Body of pancreas (tissue), 4 donors: ENCODE data around the gene CYP27B1. TPM values are rescaled to one million over a fixed set of nuclear protein-coding genes. Genes with fewer than 3 reads are reported as not detected.
"Not testable (repeated sequence)": the region's sequence is repeated elsewhere in the genome, so short reads cannot be mapped to it uniquely, and the experiment has no call there.

Experiments used
- ATAC-seq: fragments of 150-250 bp; one replicate; pipeline ENCODE4 v1.9.1; 2016
- DNase-seq, 4 donors: peaks; one replicate each; pipeline ENCODE4 v3.0.0-alpha.2; 2019
- H3K27ac ChIP-seq, 4 donors: fragments of 200-600 bp; sonication (generic); 1 replicate in 3 of 4; 2 replicates in 1 of 4; pipeline versions ENCODE4 v1.5.1 to v1.6.1; 2016 to 2019; ENCODE audit warnings: mild to moderate bottlenecking in 1 of 4, mixed read lengths in 1 of 4, moderate library complexity in 1 of 4
- H3K27me3 ChIP-seq, 2 donors: fragments of 200-600 bp; sonication (generic); one replicate each; pipeline ENCODE4 v1.6.0; 2016; ENCODE audit warnings: mild to moderate bottlenecking in 1 of 2
- H3K36me3 ChIP-seq, 2 donors: fragments of 200-600 bp; sonication (generic); replicated peaks in 1 of 2; 2 replicates each; pipeline ENCODE4 v1.5.1; 2016; ENCODE audit warnings: low read depth in 2 of 2; ENCODE audit not compliant: insufficient read depth in 1 of 2
- H3K4me1 ChIP-seq: fragments of 200-600 bp; sonication (generic); one replicate; pipeline ENCODE4 v1.6.0; 2016
- H3K4me3 ChIP-seq, 2 donors: fragments of 200-600 bp; sonication (generic); 1 replicate in 1 of 2; 2 replicates in 1 of 2; pipeline ENCODE4 v1.5.1; 2016 to 2019
- H3K9me3 ChIP-seq, 3 donors: fragments of 200-600 bp; sonication (generic); 1 replicate in 2 of 3; 2 replicates in 1 of 3; pipeline ENCODE4 v1.5.1; 2016
- CTCF ChIP-seq, 7 experiments: fragments of 450-650 bp in 4 of 7; fragments of 200-600 bp in 3 of 7; sonication (generic) in 3 of 7; IDR thresholded peaks; one replicate each; pipeline ENCODE4 v1.5.1; 2016 to 2019; ENCODE audit warnings: antibody characterized with exemption in 7 of 7
- POLR2A ChIP-seq, 3 donors: fragments of 450-650 bp; IDR thresholded peaks; one replicate each; pipeline ENCODE4 v1.6.1; 2016; ENCODE audit warnings: antibody characterized with exemption in 3 of 3, mild to moderate bottlenecking in 2 of 3
- WGBS, 2 donors: methylation state at CpG; one replicate each; pipeline ENCODE4 v1.1.5; 2017; 5-methylcytosine and 5-hydroxymethylcytosine counted together
- intact Hi-C: fragments of 100-400 bp; cut with DNase I; formaldehyde crosslinking; loops from one replicate; pipeline ENCODE4 v1.15.1; 2023
- total RNA-seq, 2 donors: library from RNA; depleted of rRNA; stranded (reverse); fragments of >200 nt; gene quantifications; one replicate each; pipeline ENCODE4 v1.1.0, GENCODE V29; 2016

The CYP27B1 gene
- total RNA-seq, 2 donors from 2014 or later, result 2.6 to 3.6 TPM

- intact Hi-C loops, result no loop called here
- H3K27ac ChIP-seq, result no peak overlapping the region
- no peaks in the 10 kb centered on the region for H3K9me3 ChIP-seq
- 43 to 46% methylated on average over 11 of the region's 11 CpGs for WGBS, 2 donors
- H3K36me3 ChIP-seq, result peaks cover 6 to 20% of the 10 kb centered on the region in 2 donors
- peaks cover 23% of the 10 kb centered on the region for H3K4me1 ChIP-seq
- H3K4me3 ChIP-seq, result no peak overlapping the region
- TF ChIP-seq POLR2A (IDR thresholded peaks at IDR 0.05), result no peak
- no peak for TF ChIP-seq CTCF (IDR thresholded peaks at IDR 0.05)
- no peak for ATAC-seq
- H3K27me3 ChIP-seq, result no peaks in the 10 kb centered on the region
- DNase-seq, result no peak
Observed at GRCh38 chr12:57722716-57723629, 43.9 kb downstream of the CYP27B1 start.

- peaks cover 14% of the 10 kb centered on the region for H3K4me1 ChIP-seq
- DNase-seq, ATAC-seq, H3K4me3 ChIP-seq, intact Hi-C loops, H3K27me3 ChIP-seq, H3K9me3 ChIP-seq, H3K27ac ChIP-seq: not testable (repeated sequence)
- peaks cover 6 to 25% of the 10 kb centered on the region in 2 donors for H3K36me3 ChIP-seq
- 92 to 97% methylated on average over 16 of the region's 16 CpGs for WGBS, 2 donors
Observed at GRCh38 chr12:57721846-57722608, 44.9 kb downstream of the CYP27B1 start.

- H3K27me3 ChIP-seq, result no peaks in the 10 kb centered on the region
- H3K27ac ChIP-seq, result no peak overlapping the region
- TF ChIP-seq POLR2A (IDR thresholded peaks at IDR 0.05) (no peak), CTCF (IDR thresholded peaks at IDR 0.05) (no peak)
- peaks cover 6 to 34% of the 10 kb centered on the region in 2 donors for H3K36me3 ChIP-seq
- H3K4me3 ChIP-seq, result no peak overlapping the region
- intact Hi-C loops, result no loop called here
- ATAC-seq (no peak), DNase-seq (no peak)
- H3K4me1 ChIP-seq, result peaks cover 3% of the 10 kb centered on the region
- no peaks in the 10 kb centered on the region for H3K9me3 ChIP-seq
- WGBS, 2 donors, result 81 to 88% methylated on average over 6 of the region's 11 CpGs
Observed at GRCh38 chr12:57720606-57721595, 46.0 kb downstream of the CYP27B1 start.

DNA sequence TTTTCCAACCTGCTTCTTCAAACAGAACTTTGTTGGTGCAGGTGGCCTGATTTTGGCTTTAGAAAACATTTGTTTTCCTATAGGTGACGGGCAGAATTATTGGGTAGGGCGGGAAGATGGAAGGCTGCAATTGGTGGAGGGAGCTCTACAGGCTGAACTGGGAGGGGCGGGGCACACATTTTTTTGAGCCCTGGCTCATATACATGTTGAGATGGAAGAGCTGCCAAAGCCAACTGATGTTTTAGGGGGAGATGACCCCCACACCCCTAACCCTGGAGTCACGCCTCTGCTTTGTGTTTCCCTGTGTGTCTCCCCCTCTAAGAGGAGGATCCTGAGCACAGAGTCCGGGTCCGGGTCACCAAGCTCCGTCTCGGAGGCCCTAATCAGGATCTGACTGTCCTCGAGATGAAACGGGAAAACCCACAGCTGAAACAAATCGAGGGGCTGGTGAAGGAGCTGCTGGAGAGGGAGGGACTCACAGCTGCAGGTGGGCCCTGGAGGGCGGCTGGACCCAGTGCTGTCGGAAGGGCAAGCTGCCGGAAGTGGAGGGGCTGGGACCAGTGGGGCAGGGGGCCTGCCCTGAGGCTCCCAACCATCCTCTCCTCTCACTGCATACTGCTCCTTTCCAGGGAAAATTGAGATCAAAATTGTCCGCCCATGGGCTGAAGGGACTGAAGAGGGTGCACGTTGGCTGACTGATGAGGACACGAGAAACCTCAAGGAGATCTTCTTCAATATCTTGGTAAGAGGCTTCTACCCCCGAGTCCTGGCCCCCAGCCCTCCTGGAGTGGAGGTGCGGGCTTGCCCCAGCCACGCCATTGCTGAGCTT, 46.9 kb downstream of the CYP27B1 start:
- ATAC-seq (no peak), DNase-seq (no peak)
- Histone ChIP-seq H3K4me3 (no peak overlapping the region), H3K27ac (no peak overlapping the region), H3K9me3 (no peaks in the 10 kb centered on the region), H3K27me3 (no peaks in the 10 kb centered on the region), H3K4me1 (no peaks in the 10 kb centered on the region), H3K36me3 (peaks cover 6 to 39% of the 10 kb centered on the region in 2 donors)
- WGBS, 2 donors, result 84 to 90% methylated on average over 18 to 20 of the region's 20 CpGs
- intact Hi-C loops, result loop anchor here (10.0 kb wide), 1 partner anchor 1735 kb away; no protein-coding TSS in a partner anchor
- TF ChIP-seq CTCF (IDR thresholded peaks at IDR 0.05), result no peak
- no peak for TF ChIP-seq POLR2A (IDR thresholded peaks at IDR 0.05)
